Stimulated activated CD8-positive, alpha-beta memory T cell treated with anti-CD3 and anti-CD28 coated beads, Interleukin-2, amount 100 ng/mL, for 1 hour (primary cell): Measurements from ENCODE around the gene WIPI1.

Experiments
- DNase-seq, 2 donors: peaks; one replicate each; pipeline ENCODE4 v3.0.0-alpha.2; 2020; ENCODE audit warnings: low read depth in 2 of 2

WIPI1 gene

GRCh38 chr17:68439656-68440290, 17.5 kb downstream of the WIPI1 start:
- DNase-seq: no peak

- DNase-seq: no peak
Measured at GRCh38 chr17:68437979-68438822, 19.1 kb downstream of the WIPI1 start.

GRCh38 chr17:68435876-68436842, 21.1 kb downstream of the WIPI1 start:
- DNase-seq: peak; percentile 70 to 78

- no peak for DNase-seq
Measured at GRCh38 chr17:68435361-68435760, 21.9 kb downstream of the WIPI1 start.

- DNase-seq: no peak
Measured at GRCh38 chr17:68433911-68434508, 23.3 kb downstream of the WIPI1 start.

- DNase-seq: no peak
Measured at GRCh38 chr17:68433211-68433610, 24.1 kb downstream of the WIPI1 start.

GRCh38 chr17:68432086-68432864, 25.0 kb downstream of the WIPI1 start:
- no peak for DNase-seq

- DNase-seq: peak in 1 of 2 donors; percentile 18
Measured at GRCh38 chr17:68431661-68432071, 25.6 kb downstream of the WIPI1 start.

- no peak for DNase-seq
Measured at GRCh38 chr17:68431045-68431608, 26.2 kb downstream of the WIPI1 start.

- no peak for DNase-seq
Measured at GRCh38 chr17:68429881-68430280, 27.4 kb downstream of the WIPI1 start.

- no peak for DNase-seq
Measured at GRCh38 chr17:68428498-68429172, 28.7 kb downstream of the WIPI1 start.

GRCh38 chr17:68427575-68427974, 29.7 kb downstream of the WIPI1 start:
- DNase-seq: no peak

GRCh38 chr17:68425979-68426378, 31.3 kb downstream of the WIPI1 start:
- DNase-seq: no peak

- DNase-seq: no peak
Measured at GRCh38 chr17:68424861-68425260, 32.4 kb downstream of the WIPI1 start.

GRCh38 chr17:68424203-68424602, 33.1 kb downstream of the WIPI1 start:
- DNase-seq: no peak

GRCh38 chr17:68423251-68423650, 34.0 kb downstream of the WIPI1 start:
- no peak for DNase-seq

GRCh38 chr17:68422821-68423220, 34.5 kb downstream of the WIPI1 start:
- no peak for DNase-seq

- DNase-seq: no peak
Measured at GRCh38 chr17:68421486-68421885, 35.8 kb downstream of the WIPI1 start.

GRCh38 chr17:68420065-68420464, 37.2 kb downstream of the WIPI1 start:
- no peak for DNase-seq

GRCh38 chr17:68418876-68419275, 38.4 kb downstream of the WIPI1 start:
- DNase-seq: no peak
